ENCODE data around the gene IMP4. TPM values are rescaled to one million over a fixed set of nuclear protein-coding genes. Genes with fewer than 3 reads are reported as not detected.

Gene IMP4
- total and polyA plus RNA-seq, 9 donors: 24.8 to 74.0 (median 54.4) TPM

DNA sequence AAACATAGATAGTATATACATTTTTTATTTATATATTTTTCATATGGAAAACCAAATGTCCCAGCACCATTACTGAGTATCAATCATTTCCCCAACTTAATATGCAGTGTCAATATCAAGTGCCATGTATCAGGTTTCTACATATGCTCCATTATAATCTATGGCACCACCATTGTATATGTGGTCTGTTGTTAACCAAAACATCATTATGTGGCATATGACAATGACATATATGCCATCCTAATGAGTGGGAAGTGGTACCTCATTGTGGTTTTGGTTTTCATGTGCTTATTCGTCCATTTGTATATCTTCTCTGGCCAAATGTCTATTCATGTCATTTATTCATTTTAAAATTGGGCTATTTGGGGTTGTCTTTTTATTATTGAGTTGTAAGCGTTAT is 22.4 kb downstream of the IMP4 start:
- Histone ChIP-seq H3K36me3 (no peaks in the 10 kb centered on the region), H3K27me3 (no peaks in the 10 kb centered on the region), H3K4me1 (ENCODE audit: insufficient read depth) (no peaks in the 10 kb centered on the region), H3K9me3 (no peaks in the 10 kb centered on the region), H3K27ac (no peak overlapping the region), H3K4me3 (no peak overlapping the region)
- TF ChIP-seq EP300 (IDR thresholded peaks at IDR 0.05): no peak
- TF ChIP-seq POLR2A (IDR thresholded peaks at IDR 0.05): no peak
- TF ChIP-seq, protein P1, sequence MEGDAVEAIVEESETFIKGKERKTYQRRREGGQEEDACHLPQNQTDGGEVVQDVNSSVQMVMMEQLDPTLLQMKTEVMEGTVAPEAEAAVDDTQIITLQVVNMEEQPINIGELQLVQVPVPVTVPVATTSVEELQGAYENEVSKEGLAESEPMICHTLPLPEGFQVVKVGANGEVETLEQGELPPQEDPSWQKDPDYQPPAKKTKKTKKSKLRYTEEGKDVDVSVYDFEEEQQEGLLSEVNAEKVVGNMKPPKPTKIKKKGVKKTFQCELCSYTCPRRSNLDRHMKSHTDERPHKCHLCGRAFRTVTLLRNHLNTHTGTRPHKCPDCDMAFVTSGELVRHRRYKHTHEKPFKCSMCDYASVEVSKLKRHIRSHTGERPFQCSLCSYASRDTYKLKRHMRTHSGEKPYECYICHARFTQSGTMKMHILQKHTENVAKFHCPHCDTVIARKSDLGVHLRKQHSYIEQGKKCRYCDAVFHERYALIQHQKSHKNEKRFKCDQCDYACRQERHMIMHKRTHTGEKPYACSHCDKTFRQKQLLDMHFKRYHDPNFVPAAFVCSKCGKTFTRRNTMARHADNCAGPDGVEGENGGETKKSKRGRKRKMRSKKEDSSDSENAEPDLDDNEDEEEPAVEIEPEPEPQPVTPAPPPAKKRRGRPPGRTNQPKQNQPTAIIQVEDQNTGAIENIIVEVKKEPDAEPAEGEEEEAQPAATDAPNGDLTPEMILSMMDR (IDR thresholded peaks at IDR 0.05): no peak
- WGBS, 3 donors: 86 to 95% (median 91%) methylated on average over 2 of the region's 2 CpGs
- intact Hi-C loops (cut with DNase I): no loop called here
- DNase-seq: no peak

GRCh38 chr2:130365963-130366362 is 23.3 kb downstream of the IMP4 start:
- DNase-seq: no peak
- TF ChIP-seq POLR2A (IDR thresholded peaks at IDR 0.05) (no peak), EP300 (IDR thresholded peaks at IDR 0.05) (no peak)
- TF ChIP-seq, protein P1 (IDR thresholded peaks at IDR 0.05): no peak
- WGBS, 3 donors: 44 to 55% (median 47%) methylated on average over 2 of the region's 2 CpGs
- no peaks in the 10 kb centered on the region for H3K27me3 ChIP-seq
- H3K27ac ChIP-seq: no peak overlapping the region
- H3K9me3 ChIP-seq: no peaks in the 10 kb centered on the region
- H3K36me3 ChIP-seq: no peaks in the 10 kb centered on the region
- H3K4me3 ChIP-seq: no peak overlapping the region
- intact Hi-C loops (cut with DNase I): no loop called here
- H3K4me1 ChIP-seq (ENCODE audit: insufficient read depth): peaks cover under 1% of the 10 kb centered on the region

- intact Hi-C loops (cut with DNase I): no loop called here
- H3K27me3 ChIP-seq: no peaks in the 10 kb centered on the region
- 40 to 55% (median 43%) methylated on average over 1 of the region's 1 CpG for WGBS, 3 donors
- no peak overlapping the region for H3K4me3 ChIP-seq
- no peaks in the 10 kb centered on the region for H3K36me3 ChIP-seq
- TF ChIP-seq, protein P1 (IDR thresholded peaks at IDR 0.05): no peak
- TF ChIP-seq POLR2A (IDR thresholded peaks at IDR 0.05) (no peak), EP300 (IDR thresholded peaks at IDR 0.05) (no peak)
- no peaks in the 10 kb centered on the region for H3K9me3 ChIP-seq
- peaks cover 7% of the 10 kb centered on the region for H3K4me1 ChIP-seq (ENCODE audit: insufficient read depth)
- H3K27ac ChIP-seq: no peak overlapping the region
- DNase-seq: no peak
Measured at GRCh38 chr2:130366720-130367119, 24.0 kb downstream of the IMP4 start.

DNA sequence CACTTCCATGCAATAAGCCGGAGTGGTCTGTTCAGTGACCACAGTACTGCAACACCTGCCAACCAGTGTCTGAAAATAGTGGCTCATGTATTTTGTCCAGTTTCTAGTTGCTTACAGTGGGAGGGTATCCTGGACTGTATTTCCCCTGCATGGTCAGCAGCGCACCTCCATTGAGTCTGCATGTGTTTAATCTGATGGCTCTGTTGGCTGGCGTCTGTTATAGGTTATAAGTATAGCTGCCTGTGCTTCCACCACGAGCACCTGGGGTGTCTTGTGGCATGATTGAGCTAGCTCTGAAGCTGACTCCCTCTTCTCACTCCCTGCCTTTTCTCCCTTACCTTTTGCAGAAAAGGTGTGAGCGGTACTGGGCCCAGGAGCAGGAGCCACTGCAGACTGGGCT is 26.1 kb downstream of the IMP4 start:
- intact Hi-C loops (cut with DNase I): no loop called here
- no peak for DNase-seq

More for the DNA sequence above, 26.1 kb downstream of the IMP4 start:
- TF ChIP-seq, protein P1 (IDR thresholded peaks at IDR 0.05): no peak
- TF ChIP-seq EP300 (IDR thresholded peaks at IDR 0.05) (no peak), POLR2A (IDR thresholded peaks at IDR 0.05) (no peak)
- Histone ChIP-seq H3K9me3 (no peaks in the 10 kb centered on the region), H3K27me3 (no peaks in the 10 kb centered on the region), H3K36me3 (no peaks in the 10 kb centered on the region), H3K4me3 (no peak overlapping the region), H3K27ac (no peak overlapping the region), H3K4me1 (ENCODE audit: insufficient read depth) (peaks cover 10% of the 10 kb centered on the region)
- WGBS, 3 donors: 87 to 89% (median 88%) methylated on average over 5 of the region's 5 CpGs
